GM10266 (cell line): Measurements from ENCODE around the gene TRIML1.

Experiments
- DNase-seq: peaks from one replicate; pipeline ENCODE4 v3.0.0; 2012; ENCODE audit errors: extremely low spot score
- TF ChIP-seq, protein P1 (sequence below): IDR thresholded peaks from 2 replicates; pipeline ENCODE4 v1.5.1; 2012; ENCODE audit warnings: mild to moderate bottlenecking, low read depth; ENCODE audit not compliant: control insufficient read depth, insufficient read depth; ENCODE audit errors: missing control alignments

TRIML1 gene, protein sequence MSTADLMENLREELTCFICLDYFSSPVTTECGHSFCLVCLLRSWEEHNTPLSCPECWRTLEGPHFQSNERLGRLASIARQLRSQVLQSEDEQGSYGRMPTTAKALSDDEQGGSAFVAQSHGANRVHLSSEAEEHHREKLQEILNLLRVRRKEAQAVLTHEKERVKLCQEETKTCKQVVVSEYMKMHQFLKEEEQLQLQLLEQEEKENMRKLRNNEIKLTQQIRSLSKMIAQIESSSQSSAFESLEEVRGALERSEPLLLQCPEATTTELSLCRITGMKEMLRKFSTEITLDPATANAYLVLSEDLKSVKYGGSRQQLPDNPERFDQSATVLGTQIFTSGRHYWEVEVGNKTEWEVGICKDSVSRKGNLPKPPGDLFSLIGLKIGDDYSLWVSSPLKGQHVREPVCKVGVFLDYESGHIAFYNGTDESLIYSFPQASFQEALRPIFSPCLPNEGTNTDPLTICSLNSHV

DNA sequence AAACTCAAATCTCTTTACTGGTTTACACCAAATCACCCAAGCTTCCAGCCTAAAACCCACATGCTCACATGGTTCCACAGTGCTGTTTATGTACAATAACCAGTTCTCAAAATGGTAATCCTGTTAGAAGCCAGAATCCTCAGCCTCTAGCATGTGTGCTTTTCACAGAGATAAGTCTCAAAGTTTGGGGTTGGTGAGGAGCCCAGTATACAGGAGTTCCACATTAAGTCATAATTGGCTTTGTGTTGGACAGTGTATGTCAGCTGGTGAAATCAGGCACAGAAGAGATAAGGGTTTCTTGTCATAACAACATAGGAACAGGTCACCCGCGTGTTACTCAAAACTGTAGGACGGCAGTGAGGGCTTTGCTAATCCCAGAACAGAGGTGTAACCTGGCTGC, at the start of gene TRIML1:
TRIML1 (plus strand) TSS at position 301 of the 400 bp plus-strand sequence. CDS start 118 bp downstream, outside the sequence.
- TF ChIP-seq, protein P1, sequence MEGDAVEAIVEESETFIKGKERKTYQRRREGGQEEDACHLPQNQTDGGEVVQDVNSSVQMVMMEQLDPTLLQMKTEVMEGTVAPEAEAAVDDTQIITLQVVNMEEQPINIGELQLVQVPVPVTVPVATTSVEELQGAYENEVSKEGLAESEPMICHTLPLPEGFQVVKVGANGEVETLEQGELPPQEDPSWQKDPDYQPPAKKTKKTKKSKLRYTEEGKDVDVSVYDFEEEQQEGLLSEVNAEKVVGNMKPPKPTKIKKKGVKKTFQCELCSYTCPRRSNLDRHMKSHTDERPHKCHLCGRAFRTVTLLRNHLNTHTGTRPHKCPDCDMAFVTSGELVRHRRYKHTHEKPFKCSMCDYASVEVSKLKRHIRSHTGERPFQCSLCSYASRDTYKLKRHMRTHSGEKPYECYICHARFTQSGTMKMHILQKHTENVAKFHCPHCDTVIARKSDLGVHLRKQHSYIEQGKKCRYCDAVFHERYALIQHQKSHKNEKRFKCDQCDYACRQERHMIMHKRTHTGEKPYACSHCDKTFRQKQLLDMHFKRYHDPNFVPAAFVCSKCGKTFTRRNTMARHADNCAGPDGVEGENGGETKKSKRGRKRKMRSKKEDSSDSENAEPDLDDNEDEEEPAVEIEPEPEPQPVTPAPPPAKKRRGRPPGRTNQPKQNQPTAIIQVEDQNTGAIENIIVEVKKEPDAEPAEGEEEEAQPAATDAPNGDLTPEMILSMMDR = no peak
- DNase-seq = no peak

DNA sequence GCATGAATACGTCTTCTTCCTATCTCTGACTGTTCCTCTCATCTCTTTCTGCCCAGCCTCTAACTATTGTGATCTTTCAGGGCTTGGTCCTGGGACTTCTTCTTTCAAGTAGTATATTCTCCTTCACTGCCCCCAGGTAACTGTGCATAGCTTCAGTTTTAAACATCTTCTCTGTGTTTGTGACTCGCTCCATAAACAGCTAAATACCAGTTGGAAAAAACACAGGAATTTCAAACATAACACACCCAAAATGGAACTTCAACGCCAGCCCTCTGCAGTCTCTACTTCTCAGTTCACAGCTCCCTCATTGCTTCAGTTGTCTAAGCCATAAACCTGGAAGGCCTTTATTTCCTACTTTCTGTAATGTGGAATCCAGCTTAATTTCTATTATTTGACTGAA, 46.4 kb upstream of the TRIML1 start:
- TF ChIP-seq, protein P1 = no peak
- DNase-seq = no peak

DNA sequence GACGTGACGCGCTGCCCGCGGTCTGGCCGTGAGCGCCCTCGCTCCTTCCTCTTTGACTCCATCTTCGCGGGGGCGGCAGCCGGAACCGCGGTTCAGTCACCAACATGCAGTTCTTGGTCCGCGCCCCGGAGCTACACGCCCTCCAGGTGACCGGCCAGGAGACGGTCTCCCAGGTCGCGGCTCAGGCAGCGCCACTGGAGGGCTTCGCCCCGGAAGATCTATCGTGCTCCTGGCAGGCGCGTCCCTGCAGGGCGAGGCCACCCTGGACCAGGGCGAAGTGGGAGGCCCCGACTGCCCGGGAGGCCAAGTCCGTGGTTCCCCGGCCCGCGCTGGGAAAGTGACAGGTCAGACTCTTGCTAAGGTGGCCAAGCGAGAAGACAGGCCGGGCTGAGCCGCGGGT, 32.8 kb upstream of the TRIML1 start:
- DNase-seq = no peak
- TF ChIP-seq, protein P1 = no peak

DNA sequence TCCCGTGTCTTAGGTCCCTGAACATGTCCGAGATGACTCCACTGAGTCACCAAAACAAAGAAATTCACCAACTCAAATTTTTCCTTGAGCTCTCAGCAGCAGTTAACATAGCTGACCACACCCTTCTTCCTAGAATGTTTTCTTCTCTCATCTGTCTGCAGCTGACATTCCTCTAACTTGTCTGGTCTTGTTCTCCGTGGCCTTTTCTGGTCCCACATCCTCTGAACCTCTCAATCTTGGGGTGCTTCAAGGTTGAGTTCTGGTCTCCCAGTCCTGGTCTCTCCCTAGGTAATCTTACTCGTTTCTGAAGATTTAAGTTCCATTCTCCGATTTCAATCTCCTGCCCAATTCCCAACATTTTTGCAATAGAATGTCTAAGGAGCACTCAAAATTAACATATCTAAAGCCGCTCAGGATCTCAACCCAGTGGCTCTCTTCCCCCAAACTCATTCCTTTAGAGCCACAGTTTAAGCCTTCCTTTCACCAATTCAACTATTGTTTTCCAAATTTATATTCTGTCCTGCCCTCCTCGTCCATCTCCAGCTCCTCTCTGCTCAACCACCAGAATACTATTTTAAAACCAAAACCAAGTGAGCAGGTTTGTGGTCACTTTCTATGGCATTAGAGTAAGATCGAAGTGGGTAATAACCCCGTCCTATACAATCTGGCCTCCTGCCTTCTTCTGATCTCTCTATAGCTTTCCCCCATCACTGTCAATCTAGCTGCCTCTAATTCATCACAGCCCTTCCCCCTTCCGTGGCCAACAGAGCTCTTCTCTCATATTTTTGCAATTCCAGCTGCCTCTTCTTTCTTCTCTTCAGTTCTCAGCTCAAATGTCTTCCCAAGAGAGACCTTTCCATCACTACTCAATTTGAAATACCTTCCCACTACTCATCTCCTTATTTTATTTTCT, 31.1 kb upstream of the TRIML1 start:
- TF ChIP-seq, protein P1 = no peak
- no peak for DNase-seq

DNA sequence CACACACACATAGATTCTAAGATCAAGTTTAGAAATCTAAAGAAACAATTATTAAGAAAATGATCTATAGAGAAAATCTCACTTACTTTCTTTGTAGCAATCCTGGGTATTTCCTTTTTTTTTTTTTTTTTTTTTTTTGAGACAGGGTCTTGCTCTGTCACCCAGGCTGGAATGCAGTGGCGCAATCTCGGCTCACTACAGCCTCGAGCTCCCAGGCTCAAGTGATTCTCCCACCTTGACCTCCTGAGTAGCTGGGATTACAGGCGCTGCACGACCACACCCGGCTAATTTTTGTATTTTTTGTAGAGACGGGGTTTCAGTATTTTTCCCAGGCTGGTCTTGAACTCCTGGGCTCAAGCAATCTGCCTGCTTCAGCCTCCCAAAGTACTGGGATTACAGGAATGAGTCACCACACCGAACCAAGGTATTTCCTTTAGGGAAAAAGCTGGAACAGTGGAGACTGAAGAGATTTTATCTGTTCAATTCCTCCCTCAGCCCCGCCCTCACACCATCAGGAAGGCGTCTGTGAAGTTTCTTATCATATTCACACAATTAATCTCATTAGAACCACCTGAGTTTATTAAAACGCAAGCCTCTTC, 30.0 kb upstream of the TRIML1 start, which contains the start of gene TRIML2:
TRIML2 (minus strand) TSS at position 447 of the 599 bp plus-strand sequence. CDS start 4,235 bp downstream, outside the sequence.
- DNase-seq = no peak
- TF ChIP-seq, protein P1 = no peak

DNA sequence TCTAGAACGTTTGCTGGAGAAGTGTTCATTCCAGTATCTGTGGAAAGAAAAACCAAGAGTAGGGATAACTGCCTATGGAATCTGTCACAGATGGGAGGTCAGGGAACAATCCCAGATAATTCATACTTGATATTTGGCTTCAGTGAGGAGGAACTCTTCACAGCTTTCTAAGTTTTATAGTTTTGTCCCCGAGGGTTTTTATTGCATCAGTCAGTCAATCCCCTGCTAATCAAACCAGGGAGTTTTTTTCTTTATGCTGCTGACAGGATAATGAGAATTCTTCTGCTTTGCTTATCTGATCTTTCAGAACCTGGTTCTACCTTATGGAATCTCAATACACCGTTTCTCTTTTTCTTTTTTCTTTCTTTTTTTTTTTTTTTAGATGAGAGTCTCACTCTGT, 29.2 kb upstream of the TRIML1 start:
- DNase-seq = no peak
- TF ChIP-seq, protein P1 = no peak
